GM18519 (cell line): ENCODE measurements around the gene KRT77.

ENCODE experiments used
- ATAC-seq: cut with Tn5 transposase; IDR thresholded peaks from one replicate; pipeline ENCODE4 v1.9.1; 2021; ENCODE audit warnings: mild to moderate bottlenecking, moderate library complexity; ENCODE audit not compliant: unreplicated experiment, low FRiP score

The KRT77 gene

DNA sequence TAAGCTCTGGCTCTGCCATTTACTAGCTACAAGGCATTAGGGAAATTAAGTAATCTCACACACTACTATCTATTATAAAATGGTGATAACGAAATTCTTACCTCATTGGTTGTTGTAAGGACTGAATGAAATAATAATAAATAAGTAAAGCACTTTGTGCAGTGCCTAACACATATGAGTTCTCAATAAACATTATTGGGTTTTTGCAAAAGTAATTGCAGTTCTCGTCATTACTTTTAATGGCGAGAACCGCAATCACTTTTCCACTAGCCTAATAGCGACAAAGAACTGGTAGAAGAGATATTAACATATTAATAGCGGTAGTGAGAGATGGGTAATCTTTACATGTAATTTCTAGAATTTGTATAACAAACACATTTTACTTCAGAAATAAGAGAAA lies 9.2 kb downstream of the KRT77 start:
- ATAC-seq, result no peak

- no peak for ATAC-seq
Measured at GRCh38 chr12:52693261-52693660, 10.1 kb downstream of the KRT77 start.

DNA sequence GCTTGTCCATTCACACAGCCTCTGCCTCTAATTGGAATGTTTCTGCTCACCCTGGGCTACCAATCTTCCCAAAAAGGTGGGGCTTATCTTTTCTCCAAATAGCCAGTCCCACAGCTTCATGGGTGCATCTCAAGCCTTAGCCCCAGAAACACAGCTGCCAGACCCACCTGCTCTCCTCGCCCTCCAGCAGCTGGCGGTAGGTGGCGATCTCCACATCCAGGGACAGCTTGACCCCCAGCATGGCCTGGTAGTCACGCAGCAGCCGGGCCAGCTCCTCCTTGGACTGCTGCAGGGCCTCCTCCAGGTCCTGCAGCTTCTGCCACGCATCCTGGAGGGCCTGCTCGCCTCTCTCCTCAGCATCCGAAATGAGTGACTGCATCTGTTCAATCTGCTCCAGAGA lies 11.1 kb downstream of the KRT77 start:
- ATAC-seq, result no peak

DNA sequence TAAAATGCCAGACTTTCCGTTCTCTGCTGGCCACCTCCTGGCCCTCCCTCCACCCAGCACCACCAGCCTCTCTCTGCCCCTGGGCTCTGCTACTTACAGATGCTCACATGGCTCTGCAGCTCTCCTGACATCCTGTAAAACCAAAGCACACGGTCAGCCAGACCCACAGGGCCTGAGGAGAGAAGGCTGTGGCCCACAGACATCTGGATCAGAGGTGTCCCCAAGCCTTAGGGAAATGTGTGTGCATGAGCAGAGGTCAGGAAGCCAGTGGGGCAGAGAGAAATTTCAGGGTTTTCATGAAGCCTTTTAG lies 11.5 kb downstream of the KRT77 start:
- no peak for ATAC-seq

DNA sequence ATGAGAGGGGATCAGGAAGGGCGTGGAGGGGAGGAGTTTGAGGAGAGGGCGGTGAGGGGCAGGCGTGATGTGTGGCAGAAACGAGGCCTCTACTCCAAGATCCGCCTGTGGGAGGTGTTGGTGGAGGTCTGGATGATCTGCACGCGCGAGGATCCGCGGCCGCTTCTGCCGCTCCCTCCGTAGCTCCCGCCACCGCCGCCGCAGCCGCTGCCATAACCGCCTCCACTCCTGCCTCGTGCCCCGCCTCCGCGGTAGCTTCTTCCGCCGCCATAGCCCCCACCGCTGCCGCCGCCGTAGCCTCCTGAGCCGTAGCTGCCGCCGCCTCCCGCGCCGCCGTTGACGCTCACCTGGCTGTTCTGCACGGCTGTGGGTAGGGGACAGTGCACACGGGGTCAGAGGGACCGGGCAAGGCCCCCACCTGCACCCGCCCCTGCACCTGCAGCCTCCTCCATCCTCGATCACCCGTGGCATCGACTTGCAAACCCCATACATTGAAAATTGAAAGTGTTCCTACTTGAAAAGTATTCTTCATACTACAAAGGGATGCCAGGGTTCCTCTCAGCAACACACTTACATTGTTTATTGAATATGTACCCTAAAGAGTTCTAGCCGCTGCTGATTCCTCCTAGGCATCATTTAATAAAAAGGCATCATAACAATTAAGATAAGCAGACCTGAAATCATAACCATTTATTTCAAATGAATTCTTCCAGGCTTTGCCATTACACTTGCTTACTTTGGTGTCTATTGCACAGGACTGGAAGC lies 12.1 kb downstream of the KRT77 start:
- ATAC-seq, result no peak

DNA sequence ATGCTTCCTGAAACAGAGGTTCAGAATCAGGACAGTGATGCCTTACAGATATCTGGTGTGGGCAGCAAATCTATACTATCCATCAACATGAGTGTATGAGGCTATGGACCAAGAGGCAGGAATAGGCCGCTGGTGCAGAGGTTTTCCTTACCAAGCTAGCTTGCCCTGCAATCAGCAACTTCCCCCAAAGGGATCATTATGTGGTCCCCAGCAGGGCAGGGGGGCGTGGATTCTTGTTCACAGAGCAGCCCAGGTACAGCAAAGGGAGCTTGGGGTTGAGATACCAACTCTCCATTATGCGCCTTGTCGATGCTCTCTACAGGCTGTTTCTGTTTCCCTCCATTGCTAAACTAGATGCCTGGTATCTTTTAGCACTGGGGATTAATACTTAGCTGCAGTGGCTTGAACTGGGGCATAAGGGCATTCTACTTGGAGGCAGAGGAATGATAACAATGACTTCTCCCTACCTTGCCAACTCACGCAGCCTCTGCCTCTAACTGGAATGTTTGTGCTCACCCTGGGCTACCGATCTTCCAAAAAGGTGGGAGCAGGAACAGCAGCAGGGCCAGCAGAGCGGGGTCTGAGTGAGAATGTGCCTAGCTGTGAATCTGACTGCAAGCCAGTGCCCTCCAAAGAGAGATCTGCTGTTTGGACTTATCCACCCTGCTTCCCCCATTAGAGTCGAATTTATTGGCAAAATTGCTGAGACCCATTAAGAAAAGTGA lies 12.8 kb downstream of the KRT77 start:
- no peak for ATAC-seq

DNA sequence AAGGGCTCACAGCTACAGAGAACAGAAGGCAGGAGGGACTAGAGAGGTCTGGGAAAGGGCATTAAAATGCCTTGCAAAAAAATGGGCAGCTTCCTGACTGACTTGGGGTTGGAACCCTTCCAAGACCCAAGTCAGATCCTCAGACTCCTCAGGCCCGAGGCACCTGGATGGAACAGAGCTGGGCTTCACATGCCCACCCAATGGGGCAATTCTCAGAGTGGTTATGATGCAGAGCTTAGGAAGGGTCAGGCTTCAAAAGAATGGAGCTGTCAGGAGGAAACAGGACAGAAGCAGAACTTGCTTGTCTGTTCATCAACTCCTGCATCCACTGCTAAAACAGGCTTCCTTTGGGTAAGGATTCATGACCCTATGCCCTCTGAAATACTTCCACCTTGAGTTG lies 13.4 kb downstream of the KRT77 start:
- ATAC-seq, result no peak

- no peak for ATAC-seq
Measured at GRCh38 chr12:52689239-52689638, 14.1 kb downstream of the KRT77 start.

DNA sequence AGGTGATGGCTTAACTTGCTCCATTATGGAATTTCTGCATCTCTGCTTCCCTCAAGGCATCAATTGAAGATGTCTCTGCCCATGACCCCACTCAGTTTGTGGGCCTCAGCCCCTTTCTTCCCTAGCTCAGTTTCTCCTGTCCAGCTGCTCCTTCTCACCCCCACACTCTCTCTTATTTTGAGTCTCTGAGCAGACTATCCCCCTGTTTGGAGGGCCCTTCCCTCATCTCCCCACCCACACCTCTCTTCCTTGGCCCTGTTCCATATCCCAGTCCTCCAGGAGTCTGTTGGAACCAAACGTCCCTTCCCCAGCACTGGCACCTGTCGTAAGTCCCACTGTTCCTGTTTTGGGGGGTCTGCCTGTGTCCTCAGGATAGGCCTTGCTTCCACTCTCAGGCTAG lies 14.8 kb downstream of the KRT77 start:
- no peak for ATAC-seq

DNA sequence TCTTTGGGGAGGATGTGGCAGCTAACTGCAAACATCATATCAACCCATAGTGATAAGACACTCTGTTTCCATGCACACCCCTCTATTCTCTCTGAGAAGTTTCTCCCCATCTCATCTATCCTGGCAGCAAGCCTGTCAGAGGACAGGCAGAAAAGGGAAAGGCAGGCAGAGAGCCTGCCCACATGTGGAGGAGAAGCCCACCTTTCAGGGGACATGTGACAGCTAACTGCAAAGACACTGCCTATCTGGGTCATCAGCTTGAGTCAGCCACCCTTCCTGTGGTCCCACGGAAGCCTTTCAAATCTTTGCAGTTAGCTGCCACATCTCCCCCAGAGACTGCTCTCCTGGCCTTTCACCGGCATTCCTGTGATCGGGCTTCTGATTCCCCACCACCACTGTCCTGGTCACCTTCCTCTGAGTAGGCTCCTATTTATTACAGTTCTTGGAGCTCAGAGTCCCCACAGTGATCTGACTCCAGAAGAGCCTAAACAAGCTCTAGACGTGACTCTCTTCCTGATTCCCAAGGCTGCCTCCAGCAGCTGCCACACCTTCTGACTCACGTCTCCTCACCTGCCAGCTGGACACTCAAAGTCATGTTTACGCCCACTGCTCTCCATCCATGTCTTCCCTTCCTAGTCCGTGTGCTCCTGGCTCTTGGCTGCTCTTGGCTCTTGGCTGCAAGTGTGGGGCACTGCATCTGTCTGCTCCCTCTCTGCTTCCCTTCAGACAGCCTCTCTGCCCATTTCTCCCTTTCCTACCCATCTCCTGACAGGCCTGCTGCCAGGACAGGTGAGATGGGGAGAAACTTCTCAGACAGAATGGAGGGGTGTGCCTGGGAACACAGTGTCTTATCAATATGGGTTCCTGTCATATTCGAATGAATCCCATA lies 15.6 kb downstream of the KRT77 start:
- ATAC-seq, result no peak

DNA sequence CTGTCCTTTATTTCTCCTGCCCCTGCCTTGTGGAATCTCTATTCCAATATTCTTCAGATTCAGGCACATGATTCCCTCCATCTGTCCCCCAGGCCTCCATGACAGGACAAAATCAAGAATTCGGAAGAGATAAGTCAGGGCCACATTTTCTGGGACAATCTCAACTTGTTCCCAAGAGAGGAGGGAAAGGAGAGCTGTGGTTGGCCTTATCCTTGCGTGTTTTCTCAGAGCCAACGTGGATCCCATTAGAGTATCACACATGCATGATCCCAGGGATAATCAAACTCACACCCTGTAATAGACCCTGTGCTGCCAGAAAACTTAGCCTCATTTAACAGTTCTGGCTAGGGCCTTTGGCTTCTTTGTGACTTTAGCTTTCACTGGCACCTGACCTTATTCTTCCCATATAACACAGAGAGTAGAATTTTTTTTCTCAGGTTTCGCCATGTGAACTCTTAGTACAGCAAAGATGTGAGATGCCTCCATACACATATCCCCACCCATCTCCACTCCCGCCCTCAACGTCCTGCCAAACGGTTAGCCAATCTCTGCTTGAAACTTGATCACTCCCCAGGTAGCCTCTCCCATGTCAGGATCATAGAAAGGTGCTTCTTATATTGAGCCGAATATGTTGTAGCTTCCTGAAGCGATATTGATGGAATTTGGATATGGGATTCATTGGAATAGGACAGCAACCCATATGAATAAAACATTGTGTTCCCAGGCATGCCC lies 16.4 kb downstream of the KRT77 start:
- no peak for ATAC-seq

GRCh38 chr12:52686063-52686462 lies 17.3 kb downstream of the KRT77 start:
- ATAC-seq, result no peak

GRCh38 chr12:52685406-52685890 lies 17.9 kb downstream of the KRT77 start:
- no peak for ATAC-seq

DNA sequence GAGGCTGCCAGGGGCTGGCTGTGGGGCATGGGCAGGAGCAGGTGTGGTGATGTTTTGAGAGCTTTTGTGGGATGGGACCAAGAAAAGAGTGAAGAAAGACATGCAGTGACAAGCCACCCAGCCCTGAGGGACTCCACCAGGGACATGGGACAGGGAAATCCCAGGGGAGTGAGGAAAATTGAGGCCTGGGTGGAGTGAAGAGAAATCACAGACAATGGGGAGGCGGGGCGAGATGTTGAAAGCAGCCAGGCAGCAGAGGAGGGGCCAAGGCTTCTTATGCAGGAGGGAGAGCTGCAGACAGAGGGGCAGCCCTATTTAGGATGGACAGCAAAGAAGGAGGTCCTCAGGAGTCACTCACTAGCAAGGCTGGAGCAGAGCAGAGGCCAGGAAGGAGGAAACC lies 18.9 kb downstream of the KRT77 start:
- no peak for ATAC-seq

- no peak for ATAC-seq
Measured at GRCh38 chr12:52683575-52684300, 19.6 kb downstream of the KRT77 start.

- no peak for ATAC-seq
Measured at GRCh38 chr12:52682938-52683574, 20.3 kb downstream of the KRT77 start.

GRCh38 chr12:52682381-52682660 lies 21.0 kb downstream of the KRT77 start:
- ATAC-seq, result no peak

- no peak for ATAC-seq
Measured at GRCh38 chr12:52681526-52682380, 21.6 kb downstream of the KRT77 start.

GRCh38 chr12:52680363-52680762 lies 23.0 kb downstream of the KRT77 start, which contains the start of gene KRT1:
Gene KRT1 (minus strand): TSS chr12:52680407. CDS start chr12:52680348, 59 bp downstream.
- ATAC-seq, result no peak
